A673 (cell line): ENCODE data around the gene RAB25. TPM values are rescaled to one million over a fixed set of nuclear protein-coding genes. Genes with fewer than 3 reads are reported as not detected.

Experiments used
- BruUV-seq: library from RNA; stranded (reverse); fragments of 400-500 nt; replicated peaks from 2 replicates; lab custom pipeline; 2021; lab: Mats Ljungman, UMichigan
- CTCF ChIA-PET: fragments of 300-600 bp; sonication (Branson Sonifier 250); formaldehyde crosslinking; loops from one replicate; lab custom pipeline; 2022; ENCODE audit warnings: antibody characterized with exemption; lab: Charles Lee
- POLR2A ChIA-PET: fragments of 300-600 bp; sonication (Branson Sonifier 250); formaldehyde crosslinking; loops from one replicate; lab custom pipeline; 2022; ENCODE audit warnings: antibody characterized with exemption; ENCODE audit not compliant: low non-redundant PET; lab: Charles Lee
- DNase-seq: peaks from one replicate; pipeline ENCODE4 v3.0.0-alpha.2; 2015; ENCODE audit warnings: low spot score
- H3K27ac ChIP-seq: fragments of 200-600 bp; sonication (generic); 2 replicates; pipeline ENCODE4 v1.5.1; 2016; ENCODE audit warnings: mixed run types, low read depth, mild to moderate bottlenecking, mixed read lengths, antibody characterized with exemption, low read length; ENCODE audit not compliant: poor library complexity, severe bottlenecking
- H3K27me3 ChIP-seq: fragments of 200-600 bp; sonication (generic); replicated peaks from 2 replicates; pipeline ENCODE4 v1.6.1; 2017; ENCODE audit warnings: mixed run types, low read depth, mild to moderate bottlenecking, mixed read lengths, antibody characterized with exemption, low read length; ENCODE audit not compliant: insufficient read depth, poor library complexity
- H3K36me3 ChIP-seq: fragments of 200-600 bp; sonication (generic); 2 replicates; pipeline ENCODE4 v1.6.1; 2016; ENCODE audit warnings: mixed run types, mild to moderate bottlenecking, mixed read lengths, antibody characterized with exemption, low read length; ENCODE audit not compliant: insufficient read depth, poor library complexity, severe bottlenecking
- H3K4me1 ChIP-seq: fragments of 200-600 bp; sonication (generic); 2 replicates; pipeline ENCODE4 v1.6.1; 2017; ENCODE audit warnings: mixed run types, mild to moderate bottlenecking, mixed read lengths, antibody characterized with exemption, low read length; ENCODE audit not compliant: insufficient read depth, poor library complexity, severe bottlenecking
- H3K4me3 ChIP-seq: fragments of 200-600 bp; sonication (generic); 2 replicates; pipeline ENCODE4 v1.5.1; 2016; ENCODE audit warnings: low read depth, mixed run types, mild to moderate bottlenecking, mixed read lengths, low read length; ENCODE audit not compliant: poor library complexity, severe bottlenecking
- H3K9me3 ChIP-seq: fragments of 200-600 bp; sonication (generic); 2 replicates; pipeline ENCODE4 v1.6.1; 2016; ENCODE audit warnings: mixed run types, low read depth, mild to moderate bottlenecking, mixed read lengths, antibody characterized with exemption, low read length; ENCODE audit not compliant: poor library complexity, severe bottlenecking
- EZH2 ChIP-seq: fragments of 200-600 bp; sonication (generic); IDR thresholded peaks from 2 replicates; pipeline ENCODE4 v1.6.1; 2017; ENCODE audit warnings: borderline replicate concordance, low read depth, mild to moderate bottlenecking, mixed read lengths, antibody characterized with exemption, low read length; ENCODE audit not compliant: poor library complexity, severe bottlenecking
- intact Hi-C: fragments of 100-400 bp; cut with micrococcal nuclease; formaldehyde crosslinking; loops from one replicate; pipeline ENCODE4 v1.10.0; 2022; ENCODE audit not compliant: unreplicated experiment
- total RNA-seq: library from RNA; stranded (reverse); gene quantifications from 2 replicates; pipeline ENCODE4 v1.2.3, GENCODE V29; 2021
- TF ChIP-seq, protein P1 (sequence below): fragments of 300-800, 200-600 bp; sonication (generic); conservative IDR thresholded peaks from 2 replicates; pipeline ENCODE4 v1.5.1; 2017; ENCODE audit warnings: low read depth, mild to moderate bottlenecking, antibody characterized with exemption, low read length, moderate library complexity, mixed read lengths

RAB25 gene
- total RNA-seq, 1 experiment from 2014 or later: 0.47 TPM

DNA sequence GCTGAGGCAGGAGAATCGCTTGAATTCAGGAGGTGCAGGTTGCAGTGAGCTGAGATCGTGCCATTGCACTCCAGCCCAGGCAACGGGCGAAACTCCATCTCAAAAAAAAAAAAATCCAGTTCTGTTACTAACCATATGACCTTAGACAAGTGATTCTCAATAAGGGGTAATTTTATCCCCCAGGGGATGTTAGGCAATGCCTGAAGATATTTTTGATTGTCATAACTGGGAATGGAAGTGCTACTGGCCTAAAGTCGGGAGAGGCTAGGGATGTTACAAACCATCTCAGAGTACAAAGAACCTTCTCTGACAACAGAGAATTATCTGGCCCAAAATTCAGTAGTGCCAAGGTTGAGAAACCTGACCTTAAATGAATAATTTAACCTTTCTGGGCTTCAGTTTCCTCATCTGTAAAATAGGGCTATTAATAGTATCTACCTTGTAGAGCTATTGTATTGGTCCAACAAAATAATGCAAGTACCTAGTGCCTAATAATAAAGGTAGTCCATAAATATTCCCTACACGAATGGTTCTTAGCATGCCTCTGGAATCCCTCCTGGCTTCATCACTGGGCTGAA, 47.8 kb downstream of the RAB25 start:
- H3K4me1 ChIP-seq: peaks cover 53% of the 10 kb centered on the region

DNA sequence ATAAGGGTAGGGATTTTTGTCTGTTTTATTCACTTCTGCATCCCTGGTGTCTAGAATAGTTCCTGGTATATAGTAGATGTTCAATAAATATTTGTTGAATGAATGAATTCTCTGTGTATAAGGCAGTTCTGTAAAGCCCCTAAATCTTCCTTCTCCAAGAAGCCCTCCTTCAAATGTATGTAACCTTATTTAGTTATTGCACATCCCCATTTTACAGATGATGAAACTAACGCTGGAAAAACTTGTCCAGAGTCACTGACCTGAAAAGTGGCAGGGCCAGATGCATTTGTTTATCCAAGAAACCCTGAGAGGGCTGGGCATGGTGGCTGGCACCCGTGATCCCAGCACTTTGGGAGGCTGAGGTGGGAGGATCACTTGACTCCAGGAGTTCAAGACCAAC, 49.3 kb downstream of the RAB25 start:
- H3K4me1 ChIP-seq: peaks cover 43% of the 10 kb centered on the region
- ChIA-PET CTCF (no interaction called here), POLR2A (no interaction called here)
- no TSS peak for BruUV-seq
- TF ChIP-seq, protein P1, sequence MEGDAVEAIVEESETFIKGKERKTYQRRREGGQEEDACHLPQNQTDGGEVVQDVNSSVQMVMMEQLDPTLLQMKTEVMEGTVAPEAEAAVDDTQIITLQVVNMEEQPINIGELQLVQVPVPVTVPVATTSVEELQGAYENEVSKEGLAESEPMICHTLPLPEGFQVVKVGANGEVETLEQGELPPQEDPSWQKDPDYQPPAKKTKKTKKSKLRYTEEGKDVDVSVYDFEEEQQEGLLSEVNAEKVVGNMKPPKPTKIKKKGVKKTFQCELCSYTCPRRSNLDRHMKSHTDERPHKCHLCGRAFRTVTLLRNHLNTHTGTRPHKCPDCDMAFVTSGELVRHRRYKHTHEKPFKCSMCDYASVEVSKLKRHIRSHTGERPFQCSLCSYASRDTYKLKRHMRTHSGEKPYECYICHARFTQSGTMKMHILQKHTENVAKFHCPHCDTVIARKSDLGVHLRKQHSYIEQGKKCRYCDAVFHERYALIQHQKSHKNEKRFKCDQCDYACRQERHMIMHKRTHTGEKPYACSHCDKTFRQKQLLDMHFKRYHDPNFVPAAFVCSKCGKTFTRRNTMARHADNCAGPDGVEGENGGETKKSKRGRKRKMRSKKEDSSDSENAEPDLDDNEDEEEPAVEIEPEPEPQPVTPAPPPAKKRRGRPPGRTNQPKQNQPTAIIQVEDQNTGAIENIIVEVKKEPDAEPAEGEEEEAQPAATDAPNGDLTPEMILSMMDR: no peak
- TF ChIP-seq EZH2: no peak
- H3K27me3 ChIP-seq: no peaks in the 10 kb centered on the region
- H3K9me3 ChIP-seq: no peaks in the 10 kb centered on the region
- DNase-seq: no peak
- no peak overlapping the region for H3K27ac ChIP-seq
- no peaks in the 10 kb centered on the region for H3K36me3 ChIP-seq
- intact Hi-C loops: no loop called here
- H3K4me3 ChIP-seq: no peak overlapping the region

More for the DNA sequence above, 47.8 kb downstream of the RAB25 start:
- Histone ChIP-seq H3K27ac (peak overlapping the region; percentile 17), H3K4me3 (no peak overlapping the region), H3K9me3 (no peaks in the 10 kb centered on the region), H3K27me3 (no peaks in the 10 kb centered on the region), H3K36me3 (no peaks in the 10 kb centered on the region)
- TF ChIP-seq, protein P1: no peak
- TF ChIP-seq EZH2: no peak
- intact Hi-C loops: no loop called here
- no peak for DNase-seq
- no TSS peak for BruUV-seq
- POLR2A ChIA-PET: no interaction called here
- CTCF ChIA-PET: interaction anchor here (0.6 to 1.3 kb wide), 2 partner anchors 21 kb away, joined by 3 to 4 read pairs; no protein-coding TSS in a partner anchor

DNA sequence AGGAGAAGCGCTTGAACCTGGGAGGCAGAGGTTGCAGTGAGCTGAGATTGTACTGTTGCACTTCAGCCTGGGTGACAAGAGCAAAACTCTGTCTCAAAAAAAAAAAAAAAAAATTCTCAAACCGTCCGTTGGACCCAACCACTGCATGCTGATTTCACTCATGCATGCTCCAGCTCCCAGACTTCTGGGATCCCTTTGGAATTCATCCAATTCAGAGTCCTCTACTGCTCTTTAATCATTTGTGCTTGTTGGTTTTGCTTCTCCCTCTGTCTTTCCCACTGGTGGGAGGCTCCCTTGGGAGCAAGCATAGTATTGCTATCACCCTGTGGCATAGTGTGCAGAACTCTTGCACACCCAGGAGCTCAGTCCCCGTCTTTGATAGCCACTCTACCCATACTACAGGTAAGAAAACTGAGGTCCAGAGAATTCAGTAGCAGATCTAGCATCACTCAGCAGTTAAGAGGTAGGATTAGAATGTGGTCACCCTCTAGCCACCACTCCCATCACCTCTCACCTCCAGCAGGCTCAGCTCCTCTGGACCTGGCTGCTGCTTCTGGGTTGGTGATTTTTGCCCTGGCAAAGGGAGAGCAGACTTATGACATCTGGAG, 50.5 kb downstream of the RAB25 start:
- DNase-seq: no peak
- Histone ChIP-seq H3K4me1 (peaks cover 33% of the 10 kb centered on the region), H3K4me3 (no peak overlapping the region), H3K9me3 (no peaks in the 10 kb centered on the region), H3K36me3 (no peaks in the 10 kb centered on the region), H3K27me3 (no peaks in the 10 kb centered on the region), H3K27ac (peak overlapping the region; percentile 4)
- no TSS peak for BruUV-seq
- CTCF ChIA-PET: no interaction called here
- TF ChIP-seq, protein P1: no peak
- no peak for TF ChIP-seq EZH2
- POLR2A ChIA-PET: interaction anchor here (0.6 kb wide), 1 partner anchor 639 kb away, joined by 3 read pairs; no protein-coding TSS in a partner anchor
- intact Hi-C loops: no loop called here
